ENCODE data around the gene COX17.

Gene COX17

GRCh38 chr3:119631516-119631915 lies 45.7 kb downstream of the COX17 start:
- H3K4me1 ChIP-seq (ENCODE audit: control insufficient read depth, insufficient read depth, low read length, unreplicated experiment), result peaks cover 31% of the 10 kb centered on the region
- H2AFZ ChIP-seq (ENCODE audit: low read length, unreplicated experiment), result no peak overlapping the region
- H3K4me3 ChIP-seq (ENCODE audit: low read depth, low read length), result no peak overlapping the region
- H3K79me2 ChIP-seq (ENCODE audit: control insufficient read depth, insufficient read depth, low read length, unreplicated experiment), result no peaks in the 10 kb centered on the region
- no peaks in the 10 kb centered on the region for H3K27me3 ChIP-seq (ENCODE audit: insufficient read depth, low read length)
- H3K36me3 ChIP-seq (ENCODE audit: insufficient read depth, low read length), result no peaks in the 10 kb centered on the region
- no peak overlapping the region for H3K27ac ChIP-seq (ENCODE audit: low read depth, low read length)

GRCh38 chr3:119630880-119631329 lies 46.3 kb downstream of the COX17 start:
- Histone ChIP-seq H3K27ac (ENCODE audit: low read depth, low read length) (peak overlapping the region; percentile 48; the same call in 1 of the 2 replicates), H3K27me3 (ENCODE audit: insufficient read depth, low read length) (no peaks in the 10 kb centered on the region), H3K4me1 (ENCODE audit: control insufficient read depth, insufficient read depth, low read length, unreplicated experiment) (peaks cover 25% of the 10 kb centered on the region), H3K79me2 (ENCODE audit: control insufficient read depth, insufficient read depth, low read length, unreplicated experiment) (no peaks in the 10 kb centered on the region), H3K4me3 (ENCODE audit: low read depth, low read length) (peak overlapping the region; percentile 28; the same call in 1 of the 2 replicates), H3K36me3 (ENCODE audit: insufficient read depth, low read length) (no peaks in the 10 kb centered on the region), H2AFZ (ENCODE audit: low read length, unreplicated experiment) (peak overlapping the region; percentile 98)

- Histone ChIP-seq H3K4me3 (ENCODE audit: low read depth, low read length) (peak overlapping the region; percentile 28; the same call in 1 of the 2 replicates), H2AFZ (ENCODE audit: low read length, unreplicated experiment) (peak overlapping the region; percentile 98), H3K4me1 (ENCODE audit: control insufficient read depth, insufficient read depth, low read length, unreplicated experiment) (peaks cover 23% of the 10 kb centered on the region), H3K27ac (ENCODE audit: low read depth, low read length) (peak overlapping the region; percentile 48; the same call in 1 of the 2 replicates), H3K27me3 (ENCODE audit: insufficient read depth, low read length) (no peaks in the 10 kb centered on the region), H3K36me3 (ENCODE audit: insufficient read depth, low read length) (no peaks in the 10 kb centered on the region), H3K79me2 (ENCODE audit: control insufficient read depth, insufficient read depth, low read length, unreplicated experiment) (no peaks in the 10 kb centered on the region)
These were observed 46.9 kb downstream of the COX17 start for GRCh38 chr3:119630128-119630879.

- Histone ChIP-seq H3K27me3 (ENCODE audit: insufficient read depth, low read length) (no peaks in the 10 kb centered on the region), H3K27ac (ENCODE audit: low read depth, low read length) (peak overlapping the region; percentile 19; the same call in 1 of the 2 replicates)
These were observed 48.3 kb downstream of the COX17 start for GRCh38 chr3:119628816-119629445.

GRCh38 chr3:119628390-119628789 lies 48.8 kb downstream of the COX17 start:
- no peak overlapping the region for H2AFZ ChIP-seq (ENCODE audit: low read length, unreplicated experiment)
- H3K36me3 ChIP-seq (ENCODE audit: insufficient read depth, low read length), result no peaks in the 10 kb centered on the region
- H3K27ac ChIP-seq (ENCODE audit: low read depth, low read length), result peak overlapping the region; percentile 16; the same call in 1 of the 2 replicates
- H3K4me1 ChIP-seq (ENCODE audit: control insufficient read depth, insufficient read depth, low read length, unreplicated experiment), result peaks cover 23% of the 10 kb centered on the region
- no peaks in the 10 kb centered on the region for H3K79me2 ChIP-seq (ENCODE audit: control insufficient read depth, insufficient read depth, low read length, unreplicated experiment)
- H3K4me3 ChIP-seq (ENCODE audit: low read depth, low read length), result no peak overlapping the region
- no peaks in the 10 kb centered on the region for H3K27me3 ChIP-seq (ENCODE audit: insufficient read depth, low read length)

More at GRCh38 chr3:119628816-119629445, 48.3 kb downstream of the COX17 start:
- H3K79me2 ChIP-seq (ENCODE audit: control insufficient read depth, insufficient read depth, low read length, unreplicated experiment), result no peaks in the 10 kb centered on the region
- H3K4me3 ChIP-seq (ENCODE audit: low read depth, low read length), result no peak overlapping the region
- no peak overlapping the region for H2AFZ ChIP-seq (ENCODE audit: low read length, unreplicated experiment)
- no peaks in the 10 kb centered on the region for H3K36me3 ChIP-seq (ENCODE audit: insufficient read depth, low read length)
- peaks cover 23% of the 10 kb centered on the region for H3K4me1 ChIP-seq (ENCODE audit: control insufficient read depth, insufficient read depth, low read length, unreplicated experiment)

GRCh38 chr3:119627461-119627860 lies 49.7 kb downstream of the COX17 start:
- Histone ChIP-seq H3K27ac (ENCODE audit: low read depth, low read length) (no peak overlapping the region), H3K4me1 (ENCODE audit: control insufficient read depth, insufficient read depth, low read length, unreplicated experiment) (peaks cover 23% of the 10 kb centered on the region), H3K27me3 (ENCODE audit: insufficient read depth, low read length) (no peaks in the 10 kb centered on the region), H2AFZ (ENCODE audit: low read length, unreplicated experiment) (no peak overlapping the region), H3K36me3 (ENCODE audit: insufficient read depth, low read length) (no peaks in the 10 kb centered on the region), H3K79me2 (ENCODE audit: control insufficient read depth, insufficient read depth, low read length, unreplicated experiment) (no peaks in the 10 kb centered on the region), H3K4me3 (ENCODE audit: low read depth, low read length) (no peak overlapping the region)

GRCh38 chr3:119626196-119626595 lies 51.0 kb downstream of the COX17 start:
- no peak overlapping the region for H2AFZ ChIP-seq (ENCODE audit: low read length, unreplicated experiment)

GRCh38 chr3:119625451-119626153 lies 51.6 kb downstream of the COX17 start:
- Histone ChIP-seq H2AFZ (ENCODE audit: low read length, unreplicated experiment) (no peak overlapping the region), H3K79me2 (ENCODE audit: control insufficient read depth, insufficient read depth, low read length, unreplicated experiment) (no peaks in the 10 kb centered on the region), H3K4me3 (ENCODE audit: low read depth, low read length) (no peak overlapping the region), H3K27ac (ENCODE audit: low read depth, low read length) (no peak overlapping the region), H3K27me3 (ENCODE audit: insufficient read depth, low read length) (no peaks in the 10 kb centered on the region), H3K36me3 (ENCODE audit: insufficient read depth, low read length) (no peaks in the 10 kb centered on the region), H3K4me1 (ENCODE audit: control insufficient read depth, insufficient read depth, low read length, unreplicated experiment) (peaks cover 19% of the 10 kb centered on the region)

More at GRCh38 chr3:119626196-119626595, 51.0 kb downstream of the COX17 start:
- no peak overlapping the region for H3K27ac ChIP-seq (ENCODE audit: low read depth, low read length)
- no peaks in the 10 kb centered on the region for H3K36me3 ChIP-seq (ENCODE audit: insufficient read depth, low read length)
- peaks cover 23% of the 10 kb centered on the region for H3K4me1 ChIP-seq (ENCODE audit: control insufficient read depth, insufficient read depth, low read length, unreplicated experiment)
- H3K4me3 ChIP-seq (ENCODE audit: low read depth, low read length), result no peak overlapping the region
- no peaks in the 10 kb centered on the region for H3K79me2 ChIP-seq (ENCODE audit: control insufficient read depth, insufficient read depth, low read length, unreplicated experiment)
- no peaks in the 10 kb centered on the region for H3K27me3 ChIP-seq (ENCODE audit: insufficient read depth, low read length)

GRCh38 chr3:119624002-119624720 lies 53.0 kb downstream of the COX17 start:
- H3K36me3 ChIP-seq (ENCODE audit: insufficient read depth, low read length), result no peaks in the 10 kb centered on the region
- H3K4me1 ChIP-seq (ENCODE audit: control insufficient read depth, insufficient read depth, low read length, unreplicated experiment), result peaks cover 12% of the 10 kb centered on the region
- H3K27ac ChIP-seq (ENCODE audit: low read depth, low read length), result no peak overlapping the region
- H2AFZ ChIP-seq (ENCODE audit: low read length, unreplicated experiment), result no peak overlapping the region
- no peaks in the 10 kb centered on the region for H3K27me3 ChIP-seq (ENCODE audit: insufficient read depth, low read length)
- no peak overlapping the region for H3K4me3 ChIP-seq (ENCODE audit: low read depth, low read length)
- no peaks in the 10 kb centered on the region for H3K79me2 ChIP-seq (ENCODE audit: control insufficient read depth, insufficient read depth, low read length, unreplicated experiment)

- H3K4me1 ChIP-seq (ENCODE audit: control insufficient read depth, insufficient read depth, low read length, unreplicated experiment), result no peaks in the 10 kb centered on the region
- no peak overlapping the region for H3K27ac ChIP-seq (ENCODE audit: low read depth, low read length)
- no peaks in the 10 kb centered on the region for H3K27me3 ChIP-seq (ENCODE audit: insufficient read depth, low read length)
- H2AFZ ChIP-seq (ENCODE audit: low read length, unreplicated experiment), result no peak overlapping the region
- no peaks in the 10 kb centered on the region for H3K36me3 ChIP-seq (ENCODE audit: insufficient read depth, low read length)
- H3K4me3 ChIP-seq (ENCODE audit: low read depth, low read length), result no peak overlapping the region
- H3K79me2 ChIP-seq (ENCODE audit: control insufficient read depth, insufficient read depth, low read length, unreplicated experiment), result no peaks in the 10 kb centered on the region
These were observed 56.3 kb downstream of the COX17 start for GRCh38 chr3:119620899-119621298.
